ENCODE results near the gene PDZRN3.

DNA sequence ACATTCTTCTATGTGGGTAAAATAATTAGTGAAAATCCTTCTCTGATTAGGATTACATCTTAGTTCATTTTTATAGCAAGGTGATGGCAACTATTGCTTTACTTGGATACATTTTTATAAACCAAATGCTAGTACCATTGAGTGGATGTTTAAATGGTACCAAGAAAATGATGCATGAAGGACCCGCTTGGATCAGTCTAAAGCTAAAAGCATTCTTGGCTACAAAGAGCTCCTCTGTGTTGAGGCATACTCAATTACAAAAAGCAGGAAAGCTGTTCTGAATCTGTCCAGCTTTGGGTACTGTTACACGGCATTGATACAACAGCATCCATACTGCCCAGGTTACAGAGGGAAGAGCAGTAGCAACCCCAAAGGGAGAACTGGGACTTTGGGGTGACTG is 217.2 kb downstream of the PDZRN3 start:
- TF ChIP-seq, protein P1, sequence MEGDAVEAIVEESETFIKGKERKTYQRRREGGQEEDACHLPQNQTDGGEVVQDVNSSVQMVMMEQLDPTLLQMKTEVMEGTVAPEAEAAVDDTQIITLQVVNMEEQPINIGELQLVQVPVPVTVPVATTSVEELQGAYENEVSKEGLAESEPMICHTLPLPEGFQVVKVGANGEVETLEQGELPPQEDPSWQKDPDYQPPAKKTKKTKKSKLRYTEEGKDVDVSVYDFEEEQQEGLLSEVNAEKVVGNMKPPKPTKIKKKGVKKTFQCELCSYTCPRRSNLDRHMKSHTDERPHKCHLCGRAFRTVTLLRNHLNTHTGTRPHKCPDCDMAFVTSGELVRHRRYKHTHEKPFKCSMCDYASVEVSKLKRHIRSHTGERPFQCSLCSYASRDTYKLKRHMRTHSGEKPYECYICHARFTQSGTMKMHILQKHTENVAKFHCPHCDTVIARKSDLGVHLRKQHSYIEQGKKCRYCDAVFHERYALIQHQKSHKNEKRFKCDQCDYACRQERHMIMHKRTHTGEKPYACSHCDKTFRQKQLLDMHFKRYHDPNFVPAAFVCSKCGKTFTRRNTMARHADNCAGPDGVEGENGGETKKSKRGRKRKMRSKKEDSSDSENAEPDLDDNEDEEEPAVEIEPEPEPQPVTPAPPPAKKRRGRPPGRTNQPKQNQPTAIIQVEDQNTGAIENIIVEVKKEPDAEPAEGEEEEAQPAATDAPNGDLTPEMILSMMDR (IDR thresholded peaks at IDR 0.05): no peak
- TF ChIP-seq EZH2 (IDR thresholded peaks at IDR 0.05): no peak
